Tracheal epithelial cell (primary cell): ENCODE data around the gene CEP120. TPM values are rescaled to one million over a fixed set of nuclear protein-coding genes. Genes with fewer than 3 reads are reported as not detected.

Experiments used
- total RNA-seq: library from RNA; depleted of rRNA; stranded (reverse); fragments of >200 nt; gene quantifications from 2 replicates; pipeline ENCODE4 v1.2.1, GENCODE V29; 2014

The CEP120 gene
- total RNA-seq, result 10.4 and 19.2 TPM in 2 replicates

DNA sequence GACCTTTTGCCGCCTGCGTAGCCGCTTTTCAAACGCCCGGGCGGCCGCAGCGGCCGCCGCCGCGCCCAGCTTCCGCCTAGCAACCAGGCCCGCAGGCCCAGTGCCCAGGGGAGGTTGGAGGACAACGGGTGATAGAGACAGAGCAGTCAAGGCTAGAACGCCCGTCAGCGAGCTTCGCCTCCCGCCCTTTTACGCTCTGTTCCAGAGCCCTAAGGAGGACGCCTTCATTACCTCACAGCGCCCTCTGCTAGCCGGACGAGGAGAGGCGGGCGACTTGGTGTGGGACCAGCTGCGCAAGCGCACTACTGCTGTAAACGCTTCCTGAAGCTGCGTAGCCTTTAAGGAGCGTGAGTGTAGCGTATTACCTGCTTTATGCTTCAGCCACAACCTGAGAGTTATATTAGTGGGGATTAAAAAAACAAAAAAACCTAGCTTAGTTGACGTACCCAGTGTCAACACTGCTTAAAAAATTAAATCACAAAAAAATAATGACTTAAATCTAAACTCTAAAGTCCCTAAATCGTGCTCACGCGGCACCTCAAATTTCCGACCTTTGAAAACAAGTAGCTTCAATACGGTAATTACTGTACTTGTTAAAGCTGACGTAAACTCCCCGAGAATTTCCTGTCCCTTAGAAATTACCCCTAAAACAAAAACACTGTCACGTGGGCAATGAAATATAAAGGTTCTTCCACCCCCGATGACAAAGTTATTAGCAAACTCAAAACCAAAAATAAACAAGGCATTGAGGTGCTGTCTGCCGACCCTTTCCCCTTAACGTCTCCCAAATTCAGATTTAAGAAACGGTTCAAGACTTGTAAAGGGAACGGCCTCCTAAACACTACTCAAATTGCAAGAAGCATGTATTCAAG lies at the start of gene CEP120:
TSS of gene CEP120 (minus strand) at position 126 of the 872 bp plus-strand sequence. CDS start 405 bp downstream, outside the sequence.

Other genes with a start within 250 kb of the CEP120 start
- 57.4 and 67.1 TPM in 2 replicates for gene CSNK1G3, start 88.8 kb upstream of the CEP120 start, total RNA-seq